Neural progenitor cell (in vitro differentiated cells): ENCODE data around the gene TYROBP.

Source experiments
- CTCF ChIP-seq: fragments of 200-600 bp; sonication (generic); IDR thresholded peaks from 2 replicates; pipeline ENCODE4 v1.5.1; 2017; ENCODE audit warnings: antibody characterized with exemption, mild to moderate bottlenecking
- EZH2phosphoT487 ChIP-seq: fragments of 200-600 bp; sonication (generic); IDR thresholded peaks from 2 replicates; pipeline ENCODE4 v1.6.1; 2017; ENCODE audit warnings: antibody characterized with exemption

DNA sequence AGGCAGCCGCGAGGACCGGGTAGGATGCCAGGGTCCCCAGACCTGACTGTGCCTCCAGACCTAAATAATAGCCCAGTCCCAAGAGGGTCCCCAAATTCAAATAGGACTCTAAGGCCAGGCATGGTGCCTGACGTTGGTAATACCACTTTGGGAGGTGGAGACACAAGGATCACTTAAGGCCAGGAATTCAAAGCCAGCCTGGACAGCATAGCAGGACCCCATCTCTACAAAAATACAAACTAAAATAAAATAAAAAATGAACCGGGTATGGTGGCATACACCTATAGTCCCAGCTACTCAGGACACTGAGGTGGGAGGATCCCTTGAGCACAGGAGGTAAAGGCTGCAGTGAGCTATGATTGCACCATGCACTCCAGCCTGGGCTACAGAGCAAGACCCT, 45.1 kb downstream of the TYROBP start:
- TF ChIP-seq CTCF: no peak
- no peak for TF ChIP-seq EZH2phosphoT487
